ENCODE results near the gene DTHD1. TPM values are rescaled to one million over a fixed set of nuclear protein-coding genes. Genes with fewer than 3 reads are reported as not detected.

DTHD1 gene
- not detected in 2 replicates for total RNA-seq (2014; rRNA removed; shearing (Covaris generic))

DNA sequence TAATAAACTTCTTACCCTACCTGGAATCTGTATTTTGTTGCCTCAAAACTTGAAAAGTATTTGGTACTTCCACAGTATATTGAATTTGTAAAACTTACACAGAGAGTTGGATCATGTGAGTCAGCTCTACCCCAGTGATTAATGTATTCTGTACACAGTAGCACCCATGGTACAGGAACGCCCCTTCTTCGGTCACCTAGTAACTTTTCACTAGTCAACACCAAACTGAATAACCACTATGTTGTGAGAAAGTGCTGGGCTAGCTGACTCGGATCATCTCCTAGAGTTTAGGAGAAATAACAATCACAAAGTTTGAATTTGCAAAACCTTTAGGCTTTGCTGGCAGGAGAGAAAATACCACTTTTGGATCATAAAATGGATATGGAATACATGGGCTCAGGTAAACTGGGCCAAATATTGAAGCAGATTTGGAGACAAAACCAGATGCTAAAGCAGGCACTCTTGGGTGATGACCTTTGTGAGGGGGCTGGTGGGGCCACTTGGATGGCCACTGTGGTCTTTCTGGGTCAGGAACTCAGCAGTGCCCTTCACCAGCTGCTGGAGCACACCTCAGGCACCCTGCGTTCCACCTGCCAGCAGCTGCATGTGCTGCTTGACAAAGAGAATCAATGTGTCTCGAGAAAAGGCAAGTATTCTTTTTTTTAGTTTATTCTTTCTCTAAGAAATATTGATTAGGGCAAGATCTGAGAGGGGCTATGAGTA, at the start of gene DTHD1:
TSS of gene DTHD1 (plus strand) at position 233 of the 723 bp plus-strand sequence. CDS start at position 376, 143 bp downstream.
- DNase-seq (ENCODE audit: low read depth) = no peak

DNA sequence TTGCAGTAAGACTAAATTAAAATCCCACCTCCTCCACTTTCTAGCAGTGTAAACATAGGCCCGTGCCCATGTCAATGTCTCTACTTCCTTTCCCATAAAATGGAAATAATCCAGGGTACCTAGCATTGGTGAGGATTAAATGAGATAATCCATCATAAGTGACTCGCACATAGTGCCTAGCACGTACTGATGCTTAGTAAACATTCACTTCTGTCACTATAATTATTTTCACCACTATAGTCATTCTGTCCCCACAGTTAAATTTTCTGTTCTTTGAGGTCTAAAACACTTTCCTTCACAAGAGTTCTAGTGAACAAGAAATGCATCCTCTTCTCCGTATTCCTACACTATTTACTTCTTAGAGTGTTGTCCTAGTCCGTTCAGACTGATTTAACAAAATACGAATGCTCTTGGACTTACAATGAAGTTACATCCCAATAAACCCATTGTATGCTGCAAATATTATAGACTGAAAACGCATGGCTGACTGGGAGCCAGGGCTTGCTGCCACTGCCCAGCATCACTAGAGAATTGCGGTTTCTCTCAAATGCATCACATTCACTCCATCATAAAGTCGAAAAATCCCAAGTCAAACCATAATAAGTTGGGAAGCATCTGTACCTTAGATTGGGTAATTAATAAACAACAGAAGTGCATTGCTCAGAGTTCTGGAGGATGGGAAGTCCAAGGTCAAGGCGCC, 47.7 kb upstream of the DTHD1 start:
- DNase-seq (ENCODE audit: low read depth) = no peak

DNA sequence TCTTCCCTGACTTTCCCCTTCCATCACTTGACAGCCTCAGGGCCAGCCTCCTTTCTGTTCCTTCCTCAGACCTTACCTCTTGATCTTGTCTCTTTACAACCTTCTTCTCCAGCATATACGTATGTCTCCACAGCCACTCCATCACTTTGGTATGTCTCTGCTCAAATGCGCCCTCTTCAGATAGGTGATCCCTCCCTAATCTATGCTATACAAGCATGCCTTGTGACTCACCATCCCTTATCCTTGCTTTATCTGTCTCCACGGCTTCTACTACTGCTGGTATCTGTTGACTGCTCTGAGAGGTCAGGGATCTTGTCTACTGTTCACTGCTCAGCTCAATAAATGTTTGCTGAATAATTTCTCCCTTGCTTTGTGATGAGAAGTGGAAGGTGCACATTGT, 46.1 kb upstream of the DTHD1 start:
- DNase-seq (ENCODE audit: low read depth) = peak; percentile 5

DNA sequence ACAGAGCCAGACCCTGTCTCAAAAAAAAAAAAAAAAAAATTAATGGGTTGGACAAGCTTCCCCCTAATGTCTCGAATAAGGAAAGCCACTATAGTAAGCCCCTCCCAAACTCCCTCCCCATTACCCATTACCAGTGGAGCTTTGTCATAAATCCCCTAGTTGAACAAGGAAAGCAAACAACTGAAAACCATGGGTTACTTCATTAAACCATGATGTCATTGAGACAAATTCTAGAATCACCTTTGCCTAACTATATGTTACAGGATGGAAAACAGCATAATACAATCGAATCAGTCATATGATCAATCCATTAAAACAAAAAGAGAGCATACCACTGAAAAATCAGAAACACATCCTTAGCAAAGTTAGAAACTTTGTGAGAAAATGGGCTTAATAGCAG, 45.3 kb upstream of the DTHD1 start:
- no peak for DNase-seq (ENCODE audit: low read depth)

DNA sequence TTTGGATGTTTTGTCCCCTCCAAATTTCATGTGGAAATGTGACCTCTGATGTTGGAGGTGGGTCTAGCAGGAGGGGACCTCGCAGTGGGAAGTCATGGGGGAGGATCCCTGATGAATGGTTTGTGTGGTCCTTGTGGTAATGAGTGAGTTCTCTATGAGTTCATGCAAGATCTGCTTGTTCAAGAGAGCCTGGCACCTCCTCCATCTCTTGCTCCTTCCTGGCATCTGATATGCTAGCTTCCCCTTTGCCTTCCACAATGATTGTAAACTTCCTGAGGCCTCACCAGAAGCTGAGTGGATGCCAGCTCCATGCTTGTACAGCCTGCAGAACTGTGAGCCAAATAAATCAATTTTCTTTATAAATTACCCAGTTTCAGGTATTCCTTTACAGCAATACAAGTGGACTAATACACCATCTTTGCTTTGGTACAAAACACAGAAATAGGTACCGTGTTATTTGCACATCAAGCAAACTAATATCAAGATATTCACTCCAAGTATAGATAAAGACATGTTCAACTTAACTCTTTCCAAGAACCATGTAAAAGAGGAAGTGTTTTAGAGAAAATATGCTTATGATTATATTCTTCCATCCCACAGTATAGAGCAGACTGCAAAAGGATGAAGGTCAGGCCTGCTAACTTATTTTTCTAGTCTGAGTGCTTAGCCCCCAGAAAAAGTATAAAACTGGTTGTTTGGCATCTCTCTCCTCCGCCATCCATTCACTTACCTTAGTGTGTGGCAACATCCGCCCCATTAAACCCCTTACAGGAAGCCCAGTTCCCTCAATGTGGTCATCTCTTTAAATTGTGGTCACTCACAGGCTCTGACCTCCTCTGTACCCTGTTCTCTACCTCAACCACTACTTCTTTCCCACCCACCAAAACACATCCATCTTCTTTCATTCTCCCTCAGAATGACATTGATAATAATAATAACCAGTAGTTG, 43.8 kb upstream of the DTHD1 start:
- DNase-seq (ENCODE audit: low read depth) = no peak

DNA sequence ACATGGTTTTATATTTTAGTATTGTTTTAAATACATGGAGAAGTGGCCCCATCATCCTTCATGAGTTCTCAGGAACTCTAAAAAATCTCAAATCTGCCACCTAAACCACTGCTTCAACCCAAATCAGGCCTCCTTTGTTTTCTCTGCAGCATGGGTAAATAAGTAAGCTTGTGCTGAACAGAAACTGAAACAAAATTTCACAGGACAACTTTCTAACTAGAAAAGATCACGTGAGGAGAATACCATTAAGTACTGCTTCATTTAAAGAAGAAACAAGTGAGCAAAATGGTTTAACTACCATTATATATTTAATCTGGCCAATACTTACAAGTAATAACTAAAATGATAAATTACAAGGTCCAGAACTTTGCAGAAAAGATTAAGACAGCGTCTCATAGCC, 39.6 kb upstream of the DTHD1 start:
- no peak for DNase-seq (ENCODE audit: low read depth)

DNA sequence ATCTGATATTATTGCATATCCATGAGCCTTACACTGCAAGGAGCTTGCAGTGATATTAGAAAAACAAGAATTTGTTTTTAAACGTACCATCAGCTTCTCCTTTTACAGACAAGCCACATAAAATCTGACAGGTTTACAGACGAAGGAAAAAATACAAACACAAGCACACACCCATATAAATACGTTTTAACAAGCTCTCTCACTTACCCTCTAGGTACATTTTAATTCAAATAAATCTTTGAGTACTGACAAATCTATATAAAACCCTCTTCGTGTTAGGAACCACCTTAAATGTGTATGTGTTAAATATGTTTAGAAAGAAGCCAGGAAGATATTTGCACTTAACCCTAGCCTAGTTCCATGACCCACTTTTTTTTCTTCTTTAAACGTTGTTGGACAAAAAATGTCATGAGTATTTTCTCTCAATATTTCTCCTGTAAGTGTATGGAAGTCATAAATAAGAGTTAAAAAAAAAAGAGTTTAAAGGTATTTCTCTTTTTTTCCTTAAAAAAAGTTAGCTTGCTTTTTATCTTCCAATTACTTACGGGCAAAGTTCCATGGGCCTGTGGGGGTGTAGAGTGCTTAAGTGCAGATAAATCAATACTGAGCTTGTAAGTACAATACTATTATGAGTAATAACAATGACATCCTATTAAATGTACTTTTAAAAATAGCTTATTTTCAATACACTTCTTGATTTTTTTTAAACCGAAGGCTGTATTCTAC, 38.6 kb upstream of the DTHD1 start:
- DNase-seq (ENCODE audit: low read depth) = no peak

DNA sequence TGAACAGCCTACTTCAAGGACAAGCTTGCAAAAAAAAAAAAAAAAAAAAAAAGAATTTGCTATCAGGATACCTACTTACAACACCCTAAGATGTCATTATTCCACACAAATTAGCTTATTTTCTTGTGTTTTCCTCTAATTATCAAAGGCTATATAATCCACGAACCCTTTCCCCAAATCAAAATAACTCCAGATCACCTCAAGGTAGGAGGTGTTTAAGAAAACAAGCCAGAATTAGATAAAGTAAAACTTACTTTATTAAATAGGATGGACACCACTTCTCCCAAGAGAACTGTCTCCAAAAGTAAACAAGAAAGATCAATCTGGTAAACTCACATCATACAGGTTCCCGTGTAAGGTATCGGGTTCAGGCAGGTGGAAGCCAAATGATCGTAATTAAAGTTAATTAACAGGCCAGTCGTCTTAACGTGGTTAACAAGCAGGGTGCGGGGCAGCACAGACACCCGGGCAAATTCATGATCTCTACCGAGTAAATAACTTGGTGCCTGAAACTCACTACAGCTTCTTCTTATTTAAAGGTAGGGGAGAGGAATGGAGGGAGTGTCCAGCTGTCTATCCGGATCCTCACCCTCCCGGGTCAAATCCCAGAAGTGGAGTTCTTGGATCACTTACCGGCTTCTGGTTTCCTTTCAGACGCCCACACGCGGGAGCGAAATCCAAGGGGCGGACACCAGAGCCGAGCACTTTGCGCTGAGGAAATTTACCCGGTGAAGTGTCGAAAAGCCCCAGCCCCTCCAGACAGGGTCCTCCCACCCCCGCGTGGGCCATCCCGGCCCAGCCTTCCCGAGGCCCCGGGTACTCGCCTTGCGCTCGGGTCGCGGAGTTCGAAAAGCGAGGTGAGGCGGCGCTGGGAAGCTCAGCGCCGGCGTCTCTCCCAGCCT, 37.8 kb upstream of the DTHD1 start:
- peak; percentile 4 for DNase-seq (ENCODE audit: low read depth)

DNA sequence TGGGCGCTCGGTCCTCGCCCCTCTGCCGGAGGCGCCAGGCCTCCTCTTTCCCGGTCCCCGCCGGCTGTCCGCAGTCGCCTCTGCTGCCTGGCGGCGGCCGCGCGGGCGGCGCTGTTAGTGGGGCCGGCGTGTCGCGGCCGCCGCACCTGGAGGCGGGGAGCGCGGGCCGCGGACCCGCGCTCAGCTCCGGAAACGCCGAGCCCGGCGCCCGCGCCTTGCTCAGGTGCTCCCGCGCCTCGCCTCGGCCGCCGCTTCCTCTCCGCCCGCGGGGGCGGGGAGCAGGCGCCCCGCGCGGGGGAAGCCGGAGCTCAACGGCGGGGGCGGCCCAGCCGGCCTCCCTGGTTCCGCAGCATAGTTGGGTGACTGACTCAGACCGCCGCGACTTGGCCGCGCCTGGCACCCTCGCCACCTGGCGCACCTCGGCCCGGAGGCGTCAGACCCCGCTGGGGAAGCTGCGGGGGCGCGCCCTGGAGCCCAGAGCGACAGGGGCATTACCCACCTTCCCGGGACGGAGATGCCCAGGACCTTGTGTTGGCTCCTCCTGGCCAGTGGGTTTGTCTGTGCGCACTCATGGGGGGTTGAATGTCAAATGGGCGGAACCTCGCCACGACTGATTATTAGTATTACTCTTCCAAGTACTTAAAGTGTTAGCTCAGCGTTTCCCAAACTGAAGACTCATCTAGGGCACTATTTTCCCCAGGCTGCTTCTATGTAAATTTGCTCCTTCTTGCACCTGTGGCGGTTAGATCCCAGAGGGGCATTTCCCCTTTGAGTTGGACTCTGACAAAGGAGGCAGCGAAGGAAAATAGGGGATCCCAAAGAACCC, 36.9 kb upstream of the DTHD1 start, which contains the start of gene ARAP2:
TSS of gene ARAP2 (minus strand) at position 258 of the 826 bp plus-strand sequence. CDS start 15,028 bp downstream, outside the sequence.
- DNase-seq (ENCODE audit: low read depth) = peak; percentile 9

DNA sequence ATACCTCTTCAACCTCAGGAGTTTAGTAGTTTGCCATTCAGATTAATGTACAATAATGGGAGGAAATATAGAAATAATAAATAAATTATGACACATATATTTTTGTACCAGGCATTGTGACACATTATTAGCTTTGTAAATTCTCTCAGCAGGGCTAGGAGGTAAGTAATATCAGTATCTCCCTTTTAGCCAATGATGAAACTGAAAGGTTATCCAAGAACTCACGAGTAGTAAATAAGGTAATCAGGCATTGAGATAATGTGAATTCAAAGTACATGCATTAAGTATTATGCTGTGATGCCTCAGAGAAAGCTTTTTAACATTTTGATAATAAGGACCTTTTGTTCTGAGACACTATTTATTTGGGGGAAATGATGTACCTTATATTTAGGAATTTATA, 31.8 kb upstream of the DTHD1 start:
- DNase-seq (ENCODE audit: low read depth) = no peak

DNA sequence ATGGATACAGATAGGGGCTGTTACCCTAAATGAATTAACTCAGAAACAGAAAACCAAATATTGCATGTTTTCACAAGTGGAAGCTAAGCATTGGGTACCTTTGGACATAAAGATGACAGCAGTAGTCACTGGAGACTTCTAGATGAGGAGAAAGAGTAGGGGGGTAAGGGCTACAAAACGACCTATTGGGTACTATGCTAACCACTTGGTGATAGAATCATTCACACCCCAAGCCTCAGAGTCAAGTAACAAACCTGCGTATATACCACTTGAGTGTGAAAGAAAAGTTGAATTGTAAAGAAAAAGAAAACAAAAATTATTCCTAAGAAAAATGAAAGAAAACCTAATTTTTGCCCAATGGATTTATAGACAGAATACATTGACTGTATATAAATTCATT, 29.4 kb upstream of the DTHD1 start:
- no peak for DNase-seq (ENCODE audit: low read depth)

DNA sequence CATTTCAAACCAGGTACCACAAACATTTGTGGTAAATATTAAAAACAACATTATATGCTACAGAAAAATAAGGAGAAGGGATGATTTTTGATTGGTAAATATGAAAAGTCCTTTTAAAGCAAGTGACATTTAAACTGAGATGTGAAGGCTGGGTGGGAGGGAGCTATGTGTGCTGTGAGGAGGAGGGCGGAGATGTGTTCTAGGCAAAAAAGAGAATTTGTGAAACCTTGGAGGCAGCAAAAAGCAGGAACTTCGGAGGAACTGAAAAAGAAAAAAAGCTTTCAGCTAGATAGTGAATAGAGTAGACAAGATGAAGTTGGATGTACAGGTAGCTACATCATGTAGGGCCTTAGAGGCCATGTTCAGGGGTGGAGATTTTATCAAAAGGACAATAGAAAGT, 27.0 kb upstream of the DTHD1 start:
- DNase-seq (ENCODE audit: low read depth) = no peak

DNA sequence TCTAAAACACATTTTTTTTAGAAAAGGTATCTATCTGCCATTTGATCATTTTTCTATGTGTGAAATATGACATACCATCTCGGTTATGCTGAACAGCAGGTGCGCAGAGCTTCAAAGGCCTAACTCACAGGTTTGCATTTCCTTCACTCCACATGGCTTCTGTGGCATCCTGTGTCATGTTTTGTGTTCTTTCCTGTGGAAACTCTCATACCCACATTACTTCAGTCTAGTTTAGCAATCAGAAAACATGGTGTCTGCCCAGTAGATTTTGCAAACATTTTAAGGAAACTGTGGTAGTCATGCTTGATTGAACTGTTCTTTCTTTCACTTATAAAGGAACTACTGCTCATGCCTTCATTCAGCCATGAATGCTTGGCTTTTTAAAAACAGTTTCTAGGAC, 25.8 kb upstream of the DTHD1 start:
- DNase-seq (ENCODE audit: low read depth) = no peak

DNA sequence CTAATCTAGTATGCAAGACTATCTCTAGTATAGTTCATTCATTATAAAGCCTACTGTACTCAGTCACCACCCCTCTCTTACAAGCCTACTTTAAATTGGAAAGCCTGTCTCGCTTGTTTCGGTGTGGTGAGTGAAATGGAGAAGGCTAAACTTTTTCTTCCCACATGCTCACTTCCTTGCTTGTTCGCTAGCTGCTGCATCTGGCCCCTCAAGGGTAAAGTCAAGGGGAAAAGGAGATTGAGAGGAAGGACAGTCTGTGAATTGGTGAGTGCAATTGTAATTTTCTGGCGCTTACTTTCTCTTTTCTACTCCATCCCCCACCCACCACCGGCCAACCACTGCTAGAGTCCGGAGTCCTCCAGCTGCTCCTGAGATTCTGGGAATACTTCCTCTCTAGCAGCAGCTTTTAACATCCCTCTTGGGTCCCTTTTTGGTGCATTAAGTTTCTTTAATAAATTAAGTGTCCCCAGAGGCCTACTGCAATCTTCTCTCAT, 25.0 kb upstream of the DTHD1 start:
- DNase-seq (ENCODE audit: low read depth) = no peak

DNA sequence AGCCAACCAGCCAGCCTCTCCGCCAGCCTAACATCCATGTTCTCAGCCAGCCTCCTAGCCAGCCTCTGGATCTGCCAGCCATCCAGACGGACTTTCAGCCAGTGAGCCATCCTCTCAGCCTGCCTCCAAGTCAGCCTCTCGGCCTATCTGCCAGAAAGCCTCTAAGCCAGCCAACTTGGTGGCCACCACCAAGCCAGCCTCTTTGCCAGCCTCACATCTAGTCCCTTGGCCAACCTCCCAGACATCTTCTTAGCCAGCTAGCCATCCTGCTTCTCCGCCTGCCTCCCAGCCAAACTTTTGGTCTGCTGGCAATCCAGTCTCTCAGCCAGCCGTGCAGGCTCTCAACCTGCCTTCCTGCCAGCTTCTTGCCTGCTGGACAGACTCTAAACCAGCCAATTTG, 20.7 kb upstream of the DTHD1 start:
- DNase-seq (ENCODE audit: low read depth) = no peak

DNA sequence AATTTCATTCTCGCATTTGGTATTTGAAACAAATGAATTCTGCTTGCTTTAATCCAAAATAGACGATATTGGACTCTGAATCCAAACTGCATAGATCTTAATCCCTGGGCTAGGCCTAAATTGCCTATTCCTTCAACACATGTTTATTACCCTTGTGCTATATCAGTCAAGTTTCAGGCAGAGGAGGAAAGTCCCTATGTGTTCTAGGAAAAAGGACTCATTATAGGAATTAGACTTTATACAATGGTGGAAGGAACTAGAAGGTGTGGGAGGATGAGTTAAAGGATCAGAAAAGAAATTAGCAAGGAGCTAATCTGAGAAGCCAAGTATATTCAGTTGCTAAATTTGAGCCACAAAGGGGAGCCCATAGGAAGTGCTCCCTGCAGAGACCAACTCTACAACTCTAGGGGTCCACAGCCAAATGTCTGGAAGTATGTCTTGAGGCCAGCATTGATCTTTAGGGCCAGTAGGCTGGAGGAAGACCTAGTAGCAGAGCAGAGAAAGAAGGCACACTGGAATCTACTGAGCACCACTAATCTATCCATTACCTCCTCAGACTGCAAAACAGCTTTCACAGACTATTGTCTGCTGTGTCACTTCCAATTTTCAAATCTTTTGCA, 17.1 kb upstream of the DTHD1 start:
- no peak for DNase-seq (ENCODE audit: low read depth)

DNA sequence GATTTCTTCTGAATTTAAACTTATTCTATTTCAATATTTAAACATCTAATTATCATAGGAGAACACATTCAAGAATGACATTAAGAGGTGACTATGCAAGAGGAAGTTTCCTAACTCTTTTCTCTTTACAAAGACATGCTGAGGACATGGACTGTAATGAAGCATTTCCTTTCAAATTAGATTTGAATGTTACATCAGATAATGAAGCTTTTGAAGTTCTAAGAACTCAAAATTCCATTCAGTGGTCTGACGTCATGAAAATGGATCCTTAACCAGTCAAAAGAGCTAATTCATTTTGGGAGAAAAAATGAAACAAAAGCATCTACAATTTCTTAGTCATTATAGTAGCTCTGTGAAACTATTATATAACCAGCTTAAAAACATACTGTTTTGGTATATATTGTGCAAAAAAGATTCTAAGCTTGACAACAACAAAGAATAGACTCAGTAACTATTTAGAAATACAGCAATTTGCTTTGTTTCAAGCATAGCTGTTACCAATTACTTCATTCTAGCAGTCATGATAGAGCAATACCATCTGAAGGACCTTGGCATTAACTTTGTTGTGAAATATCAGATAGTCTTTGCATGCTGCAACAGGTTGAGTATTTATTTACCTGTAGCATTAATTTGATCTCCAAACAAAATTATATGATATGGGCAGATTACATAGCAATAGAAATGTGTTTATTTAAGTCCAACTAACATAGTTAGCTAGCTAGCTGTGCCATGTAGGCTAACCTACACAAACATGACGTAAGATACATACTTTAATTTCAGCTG, 13.7 kb upstream of the DTHD1 start:
- DNase-seq (ENCODE audit: low read depth) = no peak

DNA sequence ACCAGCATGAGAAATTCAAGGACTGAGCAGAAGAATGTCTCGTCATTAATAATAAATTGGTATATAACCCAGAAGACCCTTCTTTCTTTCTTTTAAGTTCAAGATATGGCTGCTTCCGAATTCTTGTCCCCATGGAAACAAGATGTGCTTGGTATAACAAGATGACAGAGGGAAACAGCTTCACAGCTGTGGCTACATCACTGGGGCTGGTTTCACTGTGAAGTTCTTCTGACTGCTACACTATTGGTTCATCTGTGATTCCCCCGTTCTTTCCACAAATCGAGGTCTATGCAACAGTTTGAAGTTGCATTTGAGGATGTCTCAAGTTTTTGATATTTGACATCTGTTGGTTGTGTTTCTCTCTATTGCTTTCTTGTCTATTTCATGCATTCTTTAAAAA, 12.3 kb upstream of the DTHD1 start:
- DNase-seq (ENCODE audit: low read depth) = no peak
